HEK293T (cell line): Measurements from ENCODE around the gene EFHC2.

Experiments used
- CTCF ChIA-PET: fragments of 350-600 bp; formaldehyde crosslinking; extraction: SDS; loops from one replicate; lab custom pipeline; 2021; ENCODE audit warnings: antibody characterized with exemption, inconsistent platforms; lab: Yijun Ruan, JAX
- POLR2A ChIA-PET: fragments of 350-600 bp; formaldehyde crosslinking; extraction: SDS; loops from one replicate; lab custom pipeline; 2020; ENCODE audit warnings: antibody characterized with exemption, inconsistent platforms; lab: Yijun Ruan, JAX
- DNase-seq: peaks from one replicate; pipeline ENCODE4 v3.0.0; 2012; ENCODE audit warnings: mixed read lengths; ENCODE audit errors: extremely low spot score
- ARNT ChIP-seq: fragments of 450-650 bp; IDR thresholded peaks from 2 replicates; pipeline ENCODE4 v1.6.1; 2017; ENCODE audit warnings: mild to moderate bottlenecking
- BHLHE40 ChIP-seq: fragments of 450-650 bp; IDR thresholded peaks from 2 replicates; pipeline ENCODE4 v1.6.1; 2016; ENCODE audit warnings: mild to moderate bottlenecking, moderate library complexity, borderline replicate concordance
- CTBP1 ChIP-seq: fragments of 450-650 bp; IDR thresholded peaks from 2 replicates; pipeline ENCODE4 v1.6.1; 2016; ENCODE audit warnings: borderline replicate concordance
- ELF4 ChIP-seq: fragments of 450-650 bp; IDR thresholded peaks from 2 replicates; pipeline ENCODE4 v1.6.1; 2017; ENCODE audit warnings: antibody characterized with exemption
- FOXA1 ChIP-seq: fragments of 450-650 bp; IDR thresholded peaks from 2 replicates; pipeline ENCODE4 v1.6.1; 2016; ENCODE audit warnings: mild to moderate bottlenecking
- FOXK2 ChIP-seq: fragments of 450-650 bp; IDR thresholded peaks from 2 replicates; pipeline ENCODE4 v1.6.1; 2016; ENCODE audit warnings: mild to moderate bottlenecking
- FOXM1 ChIP-seq: fragments of 450-650 bp; IDR thresholded peaks from 2 replicates; pipeline ENCODE4 v1.6.1; 2017; ENCODE audit warnings: mild to moderate bottlenecking, borderline replicate concordance
- HDGF ChIP-seq: fragments of 450-650 bp; IDR thresholded peaks from 2 replicates; pipeline ENCODE4 v1.6.1; 2017; ENCODE audit warnings: antibody characterized with exemption, borderline replicate concordance
- L3MBTL2 ChIP-seq: fragments of 450-650 bp; conservative IDR thresholded peaks from 2 replicates; pipeline ENCODE4 v1.6.1; 2016; ENCODE audit warnings: mild to moderate bottlenecking
- LEF1 ChIP-seq: fragments of 450-650 bp; IDR thresholded peaks from 2 replicates; pipeline ENCODE4 v1.6.1; 2017; ENCODE audit warnings: mild to moderate bottlenecking, borderline replicate concordance
- NFRKB ChIP-seq: fragments of 450-650 bp; IDR thresholded peaks from 2 replicates; pipeline ENCODE4 v1.6.1; 2016; ENCODE audit warnings: mild to moderate bottlenecking, moderate library complexity
- SP1 ChIP-seq: fragments of 450-650 bp; IDR thresholded peaks from 2 replicates; pipeline ENCODE4 v1.6.1; 2017
- SUZ12 ChIP-seq: fragments of 450-650 bp; IDR thresholded peaks from 2 replicates; pipeline ENCODE4 v1.6.1; 2016; ENCODE audit warnings: mild to moderate bottlenecking
- TARDBP ChIP-seq: fragments of 450-650 bp; IDR thresholded peaks from 2 replicates; pipeline ENCODE4 v1.6.1; 2016
- ZNF384 ChIP-seq: fragments of 450-650 bp; IDR thresholded peaks from 2 replicates; pipeline ENCODE4 v1.6.1; 2016
- TF ChIP-seq, protein P1 (sequence below): fragments of 450-650 bp; IDR thresholded peaks from 2 replicates; pipeline ENCODE4 v1.6.1; 2016

The EFHC2 gene

DNA sequence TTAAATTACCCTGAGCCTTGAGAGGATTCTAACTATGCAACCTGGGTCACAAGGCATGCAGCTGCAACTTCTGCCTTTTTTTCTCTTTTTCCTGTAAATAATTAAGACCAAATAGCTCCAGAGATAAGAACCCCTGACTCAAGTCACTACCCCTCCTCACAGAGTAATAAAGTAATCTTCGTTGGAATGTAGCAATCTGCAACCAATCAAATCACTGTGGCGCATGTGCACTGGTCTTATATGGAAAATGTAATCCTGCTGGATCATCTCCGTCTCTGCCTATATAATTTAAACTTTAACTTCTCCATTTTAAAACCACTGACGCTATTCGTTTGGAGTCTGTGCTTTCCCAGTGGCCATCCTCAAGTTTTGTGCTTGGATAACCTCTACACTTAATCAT is 6.1 kb upstream of the EFHC2 start:
- ChIA-PET CTCF (no interaction called here), POLR2A (no interaction called here)
- no peak for TF ChIP-seq LEF1
- TF ChIP-seq SUZ12, result no peak
- TF ChIP-seq FOXK2, result no peak
- TF ChIP-seq ZNF384, result no peak
- TF ChIP-seq ELF4, result no peak
- TF ChIP-seq FOXA1, result no peak
- no peak for TF ChIP-seq NFRKB
- DNase-seq, result no peak

DNA sequence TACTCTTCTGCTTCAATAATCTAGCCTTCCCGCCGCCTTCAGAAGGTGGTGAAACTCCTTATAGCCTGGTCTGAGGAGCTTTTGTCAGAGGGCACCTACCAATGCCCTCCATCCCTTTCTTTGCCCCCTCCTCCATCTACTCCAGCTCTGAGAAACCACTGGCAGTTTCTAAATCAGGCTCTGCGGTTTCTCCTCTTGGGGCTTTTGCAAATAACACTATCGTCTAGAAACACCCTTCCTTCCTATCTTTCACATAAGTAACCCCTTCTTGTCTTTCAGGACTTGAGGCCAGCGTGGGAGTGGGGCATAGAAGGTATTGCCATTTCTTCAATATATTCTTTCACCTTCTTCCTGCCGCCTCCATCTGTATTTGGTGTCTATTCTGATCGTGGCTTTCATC is 1.2 kb upstream of the EFHC2 start:
- POLR2A ChIA-PET, result no interaction called here
- no peak for TF ChIP-seq SUZ12
- TF ChIP-seq HDGF, result no peak
- TF ChIP-seq, protein P1, sequence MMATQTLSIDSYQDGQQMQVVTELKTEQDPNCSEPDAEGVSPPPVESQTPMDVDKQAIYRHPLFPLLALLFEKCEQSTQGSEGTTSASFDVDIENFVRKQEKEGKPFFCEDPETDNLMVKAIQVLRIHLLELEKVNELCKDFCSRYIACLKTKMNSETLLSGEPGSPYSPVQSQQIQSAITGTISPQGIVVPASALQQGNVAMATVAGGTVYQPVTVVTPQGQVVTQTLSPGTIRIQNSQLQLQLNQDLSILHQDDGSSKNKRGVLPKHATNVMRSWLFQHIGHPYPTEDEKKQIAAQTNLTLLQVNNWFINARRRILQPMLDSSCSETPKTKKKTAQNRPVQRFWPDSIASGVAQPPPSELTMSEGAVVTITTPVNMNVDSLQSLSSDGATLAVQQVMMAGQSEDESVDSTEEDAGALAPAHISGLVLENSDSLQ, result no peak
- TF ChIP-seq TARDBP, result no peak
- TF ChIP-seq FOXA1, result no peak
- no peak for TF ChIP-seq SP1
- no peak for TF ChIP-seq CTBP1
- TF ChIP-seq ARNT, result no peak
- no peak for TF ChIP-seq FOXM1
- no peak for TF ChIP-seq L3MBTL2
- TF ChIP-seq BHLHE40, result no peak
- CTCF ChIA-PET, result no interaction called here
- no peak for DNase-seq

DNA sequence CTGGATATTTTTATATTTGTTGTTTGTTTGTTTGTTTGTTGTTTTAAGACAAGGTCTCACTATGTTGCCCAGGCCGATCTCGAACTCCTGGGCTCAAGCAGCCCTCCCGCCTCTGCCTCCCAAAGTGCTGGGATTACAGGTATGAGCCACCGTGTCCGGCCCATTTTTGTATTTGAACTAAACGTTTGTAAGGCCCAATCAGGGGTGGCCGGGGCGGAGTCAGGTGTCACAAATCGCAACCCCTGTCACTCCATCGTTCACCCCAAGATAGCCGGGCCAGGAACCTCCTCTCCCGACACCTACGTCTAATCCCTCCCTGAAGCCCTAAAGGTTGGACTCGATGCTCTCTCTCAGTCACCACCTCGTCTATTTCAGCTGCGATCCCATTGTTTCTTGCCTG is 722 bp upstream of the EFHC2 start:
- CTCF ChIA-PET, result no interaction called here
- DNase-seq, result no peak
- POLR2A ChIA-PET, result no interaction called here
- TF ChIP-seq FOXK2 (no peak), HDGF (no peak), BHLHE40 (no peak)

DNA sequence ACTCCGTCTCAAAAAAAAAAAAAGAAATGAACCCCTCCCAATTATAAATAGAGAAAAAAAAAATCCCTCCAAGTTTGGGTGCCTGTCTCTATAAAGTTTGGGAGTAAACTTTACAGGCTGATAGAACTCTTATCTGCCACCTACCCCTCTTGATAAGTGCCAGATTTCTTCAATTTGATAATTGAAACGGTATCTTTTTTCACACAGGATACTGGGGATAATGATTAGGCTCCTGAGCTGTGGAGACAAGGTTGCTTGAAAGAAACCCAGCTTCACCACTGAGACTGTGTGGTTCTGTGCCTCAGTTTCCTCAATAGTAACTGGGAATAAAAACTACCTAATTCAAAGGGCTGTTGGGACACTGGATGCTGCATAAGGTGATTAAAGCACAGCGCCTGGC is 606 bp downstream of the EFHC2 start:
- ChIA-PET POLR2A (no interaction called here), CTCF (interaction anchor here (0.7 kb wide), 1 partner anchor 35 kb away, joined by 5 read pairs; no protein-coding TSS in a partner anchor)
- TF ChIP-seq HDGF (no peak), SP1 (no peak), L3MBTL2 (no peak), ZNF384 (no peak), ELF4 (no peak), ARNT (no peak), TARDBP (no peak), FOXK2 (no peak), BHLHE40 (no peak), LEF1 (no peak), NFRKB (no peak)
- TF ChIP-seq, protein P1, result no peak
- DNase-seq, result no peak

DNA sequence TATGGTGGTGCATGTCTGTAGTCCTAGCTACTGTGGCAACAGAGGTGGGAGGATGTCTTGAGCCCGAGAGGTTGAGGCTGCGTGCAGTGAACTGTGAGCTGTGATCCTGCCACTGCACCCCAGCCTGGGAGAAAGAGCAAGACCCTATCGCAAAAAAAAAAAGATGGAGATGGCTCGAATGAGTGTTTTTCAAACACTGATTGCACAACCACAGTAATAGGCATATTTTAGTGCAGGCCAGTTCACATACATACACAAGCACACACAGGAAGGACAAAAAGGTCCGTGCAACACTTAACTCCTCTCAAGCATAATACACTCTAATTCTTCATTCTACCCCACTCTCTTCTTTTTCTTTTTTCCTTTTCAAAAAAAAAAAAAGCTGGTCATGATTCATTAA is 5.1 kb downstream of the EFHC2 start:
- DNase-seq, result no peak
- ChIA-PET POLR2A (no interaction called here), CTCF (no interaction called here)
- TF ChIP-seq FOXM1, result no peak
- no peak for TF ChIP-seq CTBP1
- TF ChIP-seq ZNF384, result no peak
- no peak for TF ChIP-seq BHLHE40
- TF ChIP-seq ARNT, result no peak
- no peak for TF ChIP-seq TARDBP
- no peak for TF ChIP-seq FOXA1
- no peak for TF ChIP-seq HDGF
- no peak for TF ChIP-seq ELF4
- no peak for TF ChIP-seq LEF1
- TF ChIP-seq FOXK2, result no peak
- TF ChIP-seq, protein P1, result no peak
- TF ChIP-seq NFRKB, result no peak

DNA sequence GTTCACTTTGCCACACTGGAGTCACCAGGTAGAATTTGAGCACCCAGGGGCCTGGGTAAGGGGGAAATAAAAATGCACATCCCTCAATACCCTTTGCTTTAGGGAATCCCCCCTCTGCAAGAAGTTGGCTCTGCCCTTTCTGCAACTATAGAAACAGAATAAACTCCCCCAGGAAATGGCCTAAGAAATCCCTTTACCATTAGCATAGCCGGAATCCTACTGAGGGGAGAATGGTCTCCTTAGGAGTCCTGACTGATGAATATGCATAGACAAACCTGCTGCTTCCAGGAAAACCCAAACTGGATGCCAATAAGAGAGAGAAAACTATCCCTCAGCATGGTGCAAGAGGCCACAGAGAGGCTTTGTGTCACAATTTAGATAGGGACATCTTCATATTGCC is 11.0 kb downstream of the EFHC2 start:
- CTCF ChIA-PET, result no interaction called here
- TF ChIP-seq SP1 (no peak), FOXK2 (no peak), TARDBP (no peak), ZNF384 (no peak), FOXM1 (no peak), SUZ12 (no peak), CTBP1 (no peak), L3MBTL2 (no peak), ARNT (no peak), LEF1 (no peak), BHLHE40 (no peak)
- DNase-seq, result no peak
- POLR2A ChIA-PET, result no interaction called here

DNA sequence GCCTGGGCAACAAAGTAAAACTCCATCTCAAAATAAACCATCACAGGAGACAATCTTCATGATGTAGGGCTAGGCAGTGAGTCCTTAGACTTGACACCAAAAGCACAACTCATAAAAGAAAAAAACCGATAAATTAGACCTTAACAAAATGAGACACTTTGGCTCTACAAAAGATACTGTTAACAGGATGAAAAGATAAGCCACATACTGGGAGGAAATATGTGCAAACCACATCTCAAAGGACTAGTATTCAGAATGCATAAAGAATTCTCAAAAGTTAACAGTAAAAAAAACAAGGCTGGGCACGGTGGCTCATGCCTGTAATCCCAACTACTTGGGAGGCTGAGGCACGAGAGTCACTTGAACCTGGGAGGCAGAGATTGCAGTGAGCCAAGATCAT is 13.2 kb downstream of the EFHC2 start:
- TF ChIP-seq ZNF384, result no peak
- TF ChIP-seq LEF1, result no peak
- TF ChIP-seq L3MBTL2, result no peak
- TF ChIP-seq ARNT, result no peak
- TF ChIP-seq, protein P1, result no peak
- no peak for TF ChIP-seq FOXM1
- no peak for TF ChIP-seq HDGF
- no peak for TF ChIP-seq SP1
- no peak for TF ChIP-seq BHLHE40
- no peak for TF ChIP-seq TARDBP
- no peak for TF ChIP-seq SUZ12
- no peak for TF ChIP-seq NFRKB
- TF ChIP-seq CTBP1, result no peak
- TF ChIP-seq ELF4, result no peak
- no peak for TF ChIP-seq FOXK2
- TF ChIP-seq FOXA1, result no peak
- DNase-seq, result no peak
- ChIA-PET POLR2A (no interaction called here), CTCF (no interaction called here)
